Renal cortex interstitium (tissue), 11 donors: ENCODE measurements around the gene RTF2. TPM values are rescaled to one million over a fixed set of nuclear protein-coding genes. Genes with fewer than 3 reads are reported as not detected.

ENCODE experiments used
- DNase-seq, 11 donors: peaks; one replicate each; pipeline ENCODE4 v3.0.0-alpha.2; 2013; ENCODE audit warnings: low read depth in 9 of 11, low spot score in 4 of 11; ENCODE audit errors: extremely low read depth in 1 of 11
- polyA plus RNA-seq, 3 donors: library from polyadenylated mRNA; unstranded; fragments of 120-200 nt; gene quantifications; one replicate each; pipeline ENCODE4 v1.2.1, GENCODE V29; 2013; ENCODE audit not compliant: insufficient read length in 3 of 3

RTF2 gene
- polyA plus RNA-seq, 3 donors: 122 to 127 (median 127) TPM

GRCh38 chr20:56430461-56430860 lies 38.0 kb upstream of the RTF2 start:
- DNase-seq: no peak

- no peak for DNase-seq
Measured at GRCh38 chr20:56430957-56431356, 37.5 kb upstream of the RTF2 start.

- DNase-seq: no peak
Measured at GRCh38 chr20:56431471-56431870, 37.0 kb upstream of the RTF2 start.

GRCh38 chr20:56433221-56433879 lies 35.1 kb upstream of the RTF2 start:
- no peak for DNase-seq

GRCh38 chr20:56433880-56434255 lies 34.6 kb upstream of the RTF2 start:
- no peak for DNase-seq

GRCh38 chr20:56437196-56437960 lies 31.0 kb upstream of the RTF2 start:
- DNase-seq: no peak

GRCh38 chr20:56438284-56438683 lies 30.1 kb upstream of the RTF2 start:
- no peak for DNase-seq

GRCh38 chr20:56439771-56440291 lies 28.6 kb upstream of the RTF2 start:
- peak in 5 of 11 donors; percentile 13 to 45 (median 35) for DNase-seq

- no peak for DNase-seq
Measured at GRCh38 chr20:56440346-56441007, 27.9 kb upstream of the RTF2 start.

- DNase-seq: no peak
Measured at GRCh38 chr20:56442389-56443365, 25.8 kb upstream of the RTF2 start.

- peak in 8 of 11 donors; percentile 31 to 68 (median 50) for DNase-seq
Measured at GRCh38 chr20:56443654-56444540, 24.5 kb upstream of the RTF2 start.

GRCh38 chr20:56445130-56445529 lies 23.3 kb upstream of the RTF2 start:
- DNase-seq: no peak

- DNase-seq: no peak
Measured at GRCh38 chr20:56445540-56445939, 22.9 kb upstream of the RTF2 start.

- DNase-seq: no peak
Measured at GRCh38 chr20:56447227-56447626, 21.2 kb upstream of the RTF2 start.

- DNase-seq: no peak
Measured at GRCh38 chr20:56449459-56449858, 19.0 kb upstream of the RTF2 start.

- DNase-seq: no peak
Measured at GRCh38 chr20:56451056-56451765, 17.2 kb upstream of the RTF2 start.

- DNase-seq: no peak
Measured at GRCh38 chr20:56453352-56453751, 15.1 kb upstream of the RTF2 start.
